DND-41 (cell line): ENCODE data around the gene ZNF593.

ENCODE experiments used
- EZH2 ChIP-seq: IDR thresholded peaks from 3 replicates; pipeline ENCODE4 v1.6.1; 2012; ENCODE audit warnings: borderline replicate concordance, low read depth, mild to moderate bottlenecking, moderate library complexity, low read length, inconsistent platforms; ENCODE audit not compliant: severe bottlenecking
- TF ChIP-seq, protein P1 (sequence below): IDR thresholded peaks from 2 replicates; pipeline ENCODE4 v1.5.1; 2012; ENCODE audit warnings: borderline replicate concordance, low read length, moderate library complexity, mild to moderate bottlenecking; ENCODE audit not compliant: poor library complexity, severe bottlenecking; ENCODE audit errors: extremely low read depth

DNA sequence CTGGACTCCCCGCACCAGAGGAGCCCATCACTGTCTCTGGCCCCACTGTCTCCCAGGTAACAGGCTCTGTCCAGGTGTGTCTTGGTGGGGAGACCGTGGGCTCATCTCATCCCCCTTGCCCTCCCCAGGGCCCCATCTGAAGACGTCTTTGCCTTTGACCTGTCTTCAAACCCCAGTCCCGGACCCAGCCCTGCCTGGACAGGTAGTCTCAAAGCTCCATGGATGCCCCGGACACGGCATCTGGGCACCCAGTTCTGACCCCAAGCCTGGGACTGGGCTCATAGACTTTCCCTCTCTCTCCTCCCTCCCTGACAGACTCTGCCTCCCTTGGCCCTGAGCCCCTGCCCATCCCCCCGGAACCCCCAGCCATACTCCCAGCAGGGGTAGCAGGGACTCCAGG, 14.4 kb downstream of the ZNF593 start:
- TF ChIP-seq, protein P1, sequence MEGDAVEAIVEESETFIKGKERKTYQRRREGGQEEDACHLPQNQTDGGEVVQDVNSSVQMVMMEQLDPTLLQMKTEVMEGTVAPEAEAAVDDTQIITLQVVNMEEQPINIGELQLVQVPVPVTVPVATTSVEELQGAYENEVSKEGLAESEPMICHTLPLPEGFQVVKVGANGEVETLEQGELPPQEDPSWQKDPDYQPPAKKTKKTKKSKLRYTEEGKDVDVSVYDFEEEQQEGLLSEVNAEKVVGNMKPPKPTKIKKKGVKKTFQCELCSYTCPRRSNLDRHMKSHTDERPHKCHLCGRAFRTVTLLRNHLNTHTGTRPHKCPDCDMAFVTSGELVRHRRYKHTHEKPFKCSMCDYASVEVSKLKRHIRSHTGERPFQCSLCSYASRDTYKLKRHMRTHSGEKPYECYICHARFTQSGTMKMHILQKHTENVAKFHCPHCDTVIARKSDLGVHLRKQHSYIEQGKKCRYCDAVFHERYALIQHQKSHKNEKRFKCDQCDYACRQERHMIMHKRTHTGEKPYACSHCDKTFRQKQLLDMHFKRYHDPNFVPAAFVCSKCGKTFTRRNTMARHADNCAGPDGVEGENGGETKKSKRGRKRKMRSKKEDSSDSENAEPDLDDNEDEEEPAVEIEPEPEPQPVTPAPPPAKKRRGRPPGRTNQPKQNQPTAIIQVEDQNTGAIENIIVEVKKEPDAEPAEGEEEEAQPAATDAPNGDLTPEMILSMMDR = no peak
- TF ChIP-seq EZH2 = no peak
